HepG2 (cell line): ENCODE data around the gene VPS25. TPM values are rescaled to one million over a fixed set of nuclear protein-coding genes. Genes with fewer than 3 reads are reported as not detected.
A peak's percentile ranks its signal among the peaks of the same experiment; 100 is the strongest.

Source experiments
- CBX1 ChIP-seq: IDR thresholded peaks from one replicate; pipeline ENCODE4 v1.6.1; 2016; ENCODE audit warnings: antibody characterized with exemption, low read depth
- CREB1 ChIP-seq, 2 experiments: fragments of 450-650 bp in 1 of 2; IDR thresholded peaks; 2 replicates each; pipeline ENCODE4 v1.6.1; 2016 to 2017; ENCODE audit warnings: control low read depth in 1 of 2, mild to moderate bottlenecking in 1 of 2, missing compliant biosample characterization in 1 of 2, missing genetic modification characterization in 1 of 2
- GABPA ChIP-seq, 2 experiments: IDR thresholded peaks; 2 replicates each; pipeline ENCODE4 v1.6.1; 2011 to 2016; ENCODE audit warnings: low read depth in 2 of 2, low read length in 1 of 2, missing biosample characterization in 1 of 2, missing genetic modification characterization in 1 of 2
- HNRNPH1 ChIP-seq: fragments of 200-400 bp; formaldehyde crosslinking; optimal IDR thresholded peaks from 2 replicates; pipeline ENCODE3; 2017; ENCODE audit warnings: mild to moderate bottlenecking, low read depth, low read length
- KMT2B ChIP-seq: IDR thresholded peaks from 2 replicates; pipeline ENCODE4 v1.6.1; 2016; ENCODE audit warnings: missing genetic modification reagents, missing compliant biosample characterization
- TRIM24 ChIP-seq: sonication (generic); formaldehyde crosslinking; IDR thresholded peaks from 2 replicates; pipeline ENCODE4 v1.8.0; 2022; ENCODE audit warnings: mild to moderate bottlenecking, missing genetic modification reagents
- ZBTB21 ChIP-seq: sonication (generic); formaldehyde crosslinking; IDR thresholded peaks from 2 replicates; pipeline ENCODE4 v1.4.0; 2020; ENCODE audit warnings: missing genetic modification reagents
- ZBTB7B ChIP-seq: sonication (generic); formaldehyde crosslinking; IDR thresholded peaks from 2 replicates; pipeline ENCODE4 v1.4.0; 2020; ENCODE audit warnings: missing genetic modification reagents
- ZFP41 ChIP-seq: sonication (generic); formaldehyde crosslinking; IDR thresholded peaks from 2 replicates; pipeline ENCODE4 v1.4.0; 2020; ENCODE audit warnings: mild to moderate bottlenecking, missing genetic modification reagents, borderline replicate concordance
- ZNF547 ChIP-seq: sonication (generic); formaldehyde crosslinking; IDR thresholded peaks from 2 replicates; pipeline ENCODE4 v1.5.1; 2020; ENCODE audit warnings: mild to moderate bottlenecking, missing genetic modification reagents
- ZNF652 ChIP-seq: IDR thresholded peaks from 2 replicates; pipeline ENCODE4 v1.6.1; 2016; ENCODE audit warnings: low read depth, borderline replicate concordance
- ZNF672 ChIP-seq: sonication (generic); formaldehyde crosslinking; IDR thresholded peaks from 2 replicates; pipeline ENCODE4 v1.8.1; 2022; ENCODE audit warnings: missing genetic modification reagents
- ZNF7 ChIP-seq: IDR thresholded peaks from 2 replicates; pipeline ENCODE4 v1.6.1; 2016; ENCODE audit warnings: missing biosample characterization, missing genetic modification reagents
- ZNF816 ChIP-seq: sonication (generic); formaldehyde crosslinking; IDR thresholded peaks from 2 replicates; pipeline ENCODE4 v1.8.0; 2022; ENCODE audit warnings: missing genetic modification reagents, mild to moderate bottlenecking, borderline replicate concordance
- polyA plus RNA-seq, 8 experiments: library from polyadenylated mRNA; depleted of rRNA in 3 of 8; stranded (reverse) in 7 of 8; unstranded in 1 of 8; fragments of >200 nt; fragmentation: Illumina TruSeq in 4 of 8; extraction: Trizol in 4 of 8; gene quantifications; 2 replicates each; pipeline versions ENCODE4 v1.2.1 to v1.2.3, GENCODE V29; 2011 to 2016; ENCODE audit warnings: low read depth in 4 of 8, missing spikeins in 1 of 8, mixed read lengths in 1 of 8; ENCODE audit not compliant: insufficient read depth in 1 of 8
- total RNA-seq, 5 experiments: library from RNA; depleted of rRNA; stranded (reverse); fragments of >200 nt; fragmentation: Illumina TruSeq; extraction: Trizol; gene quantifications; 2 replicates each; pipeline ENCODE4 v1.2.3, GENCODE V29; 2016; ENCODE audit warnings: low read depth in 1 of 5
- TF ChIP-seq, protein P1 (sequence below): sonication (generic); formaldehyde crosslinking; IDR thresholded peaks from 2 replicates; pipeline ENCODE4 v1.5.0; 2020; ENCODE audit warnings: mild to moderate bottlenecking, missing genetic modification reagents, borderline replicate concordance
- TF ChIP-seq, protein P2 (sequence below): sonication (generic); formaldehyde crosslinking; IDR thresholded peaks from 2 replicates; pipeline ENCODE4 v1.4.0; 2020; ENCODE audit warnings: mild to moderate bottlenecking, missing genetic modification reagents
- TF ChIP-seq, protein P3 (sequence below): sonication (generic); formaldehyde crosslinking; IDR thresholded peaks from 2 replicates; pipeline ENCODE4 v1.4.0; 2020; ENCODE audit warnings: missing genetic modification reagents
- TF ChIP-seq, protein P4 (sequence below): sonication (generic); formaldehyde crosslinking; IDR thresholded peaks from 2 replicates; pipeline ENCODE4 v1.8.0; 2022; ENCODE audit warnings: missing genetic modification reagents, low read depth, mild to moderate bottlenecking, borderline replicate concordance

Gene VPS25
- total and polyA plus RNA-seq, 2 of the 13 experiments (the other 11 are each of a cell fraction or from before 2014, with no cell fraction given) = 161 to 249 TPM

- TF ChIP-seq ZNF816 = no peak
- no peak for TF ChIP-seq ZFP41 (CRISPR knock-in tag)
- peak; percentile 8 for TF ChIP-seq CBX1
- TF ChIP-seq, protein P1, sequence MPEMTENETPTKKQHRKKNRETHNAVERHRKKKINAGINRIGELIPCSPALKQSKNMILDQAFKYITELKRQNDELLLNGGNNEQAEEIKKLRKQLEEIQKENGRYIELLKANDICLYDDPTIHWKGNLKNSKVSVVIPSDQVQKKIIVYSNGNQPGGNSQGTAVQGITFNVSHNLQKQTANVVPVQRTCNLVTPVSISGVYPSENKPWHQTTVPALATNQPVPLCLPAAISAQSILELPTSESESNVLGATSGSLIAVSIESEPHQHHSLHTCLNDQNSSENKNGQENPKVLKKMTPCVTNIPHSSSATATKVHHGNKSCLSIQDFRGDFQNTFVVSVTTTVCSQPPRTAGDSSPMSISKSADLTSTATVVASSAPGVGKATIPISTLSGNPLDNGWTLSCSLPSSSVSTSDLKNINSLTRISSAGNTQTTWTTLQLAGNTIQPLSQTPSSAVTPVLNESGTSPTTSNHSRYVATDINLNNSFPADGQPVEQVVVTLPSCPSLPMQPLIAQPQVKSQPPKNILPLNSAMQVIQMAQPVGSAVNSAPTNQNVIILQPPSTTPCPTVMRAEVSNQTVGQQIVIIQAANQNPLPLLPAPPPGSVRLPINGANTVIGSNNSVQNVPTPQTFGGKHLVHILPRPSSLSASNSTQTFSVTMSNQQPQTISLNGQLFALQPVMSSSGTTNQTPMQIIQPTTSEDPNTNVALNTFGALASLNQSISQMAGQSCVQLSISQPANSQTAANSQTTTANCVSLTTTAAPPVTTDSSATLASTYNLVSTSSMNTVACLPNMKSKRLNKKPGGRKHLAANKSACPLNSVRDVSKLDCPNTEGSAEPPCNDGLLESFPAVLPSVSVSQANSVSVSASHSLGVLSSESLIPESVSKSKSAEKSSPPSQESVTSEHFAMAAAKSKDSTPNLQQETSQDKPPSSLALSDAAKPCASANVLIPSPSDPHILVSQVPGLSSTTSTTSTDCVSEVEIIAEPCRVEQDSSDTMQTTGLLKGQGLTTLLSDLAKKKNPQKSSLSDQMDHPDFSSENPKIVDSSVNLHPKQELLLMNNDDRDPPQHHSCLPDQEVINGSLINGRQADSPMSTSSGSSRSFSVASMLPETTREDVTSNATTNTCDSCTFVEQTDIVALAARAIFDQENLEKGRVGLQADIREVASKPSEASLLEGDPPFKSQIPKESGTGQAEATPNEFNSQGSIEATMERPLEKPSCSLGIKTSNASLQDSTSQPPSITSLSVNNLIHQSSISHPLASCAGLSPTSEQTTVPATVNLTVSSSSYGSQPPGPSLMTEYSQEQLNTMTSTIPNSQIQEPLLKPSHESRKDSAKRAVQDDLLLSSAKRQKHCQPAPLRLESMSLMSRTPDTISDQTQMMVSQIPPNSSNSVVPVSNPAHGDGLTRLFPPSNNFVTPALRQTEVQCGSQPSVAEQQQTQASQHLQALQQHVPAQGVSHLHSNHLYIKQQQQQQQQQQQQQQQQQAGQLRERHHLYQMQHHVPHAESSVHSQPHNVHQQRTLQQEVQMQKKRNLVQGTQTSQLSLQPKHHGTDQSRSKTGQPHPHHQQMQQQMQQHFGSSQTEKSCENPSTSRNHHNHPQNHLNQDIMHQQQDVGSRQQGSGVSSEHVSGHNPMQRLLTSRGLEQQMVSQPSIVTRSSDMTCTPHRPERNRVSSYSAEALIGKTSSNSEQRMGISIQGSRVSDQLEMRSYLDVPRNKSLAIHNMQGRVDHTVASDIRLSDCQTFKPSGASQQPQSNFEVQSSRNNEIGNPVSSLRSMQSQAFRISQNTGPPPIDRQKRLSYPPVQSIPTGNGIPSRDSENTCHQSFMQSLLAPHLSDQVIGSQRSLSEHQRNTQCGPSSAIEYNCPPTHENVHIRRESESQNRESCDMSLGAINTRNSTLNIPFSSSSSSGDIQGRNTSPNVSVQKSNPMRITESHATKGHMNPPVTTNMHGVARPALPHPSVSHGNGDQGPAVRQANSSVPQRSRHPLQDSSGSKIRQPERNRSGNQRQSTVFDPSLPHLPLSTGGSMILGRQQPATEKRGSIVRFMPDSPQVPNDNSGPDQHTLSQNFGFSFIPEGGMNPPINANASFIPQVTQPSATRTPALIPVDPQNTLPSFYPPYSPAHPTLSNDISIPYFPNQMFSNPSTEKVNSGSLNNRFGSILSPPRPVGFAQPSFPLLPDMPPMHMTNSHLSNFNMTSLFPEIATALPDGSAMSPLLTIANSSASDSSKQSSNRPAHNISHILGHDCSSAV (CRISPR knock-in tag) = no peak
- no peak for TF ChIP-seq ZNF652 (CRISPR knock-in tag)
- no peak; the same call in 1 of the 2 replicates for TF ChIP-seq ZNF547 (CRISPR knock-in tag)
- peak; percentile 41; the same call in 1 of the 2 replicates for TF ChIP-seq ZBTB7B (CRISPR knock-in tag)
- TF ChIP-seq, protein P2, sequence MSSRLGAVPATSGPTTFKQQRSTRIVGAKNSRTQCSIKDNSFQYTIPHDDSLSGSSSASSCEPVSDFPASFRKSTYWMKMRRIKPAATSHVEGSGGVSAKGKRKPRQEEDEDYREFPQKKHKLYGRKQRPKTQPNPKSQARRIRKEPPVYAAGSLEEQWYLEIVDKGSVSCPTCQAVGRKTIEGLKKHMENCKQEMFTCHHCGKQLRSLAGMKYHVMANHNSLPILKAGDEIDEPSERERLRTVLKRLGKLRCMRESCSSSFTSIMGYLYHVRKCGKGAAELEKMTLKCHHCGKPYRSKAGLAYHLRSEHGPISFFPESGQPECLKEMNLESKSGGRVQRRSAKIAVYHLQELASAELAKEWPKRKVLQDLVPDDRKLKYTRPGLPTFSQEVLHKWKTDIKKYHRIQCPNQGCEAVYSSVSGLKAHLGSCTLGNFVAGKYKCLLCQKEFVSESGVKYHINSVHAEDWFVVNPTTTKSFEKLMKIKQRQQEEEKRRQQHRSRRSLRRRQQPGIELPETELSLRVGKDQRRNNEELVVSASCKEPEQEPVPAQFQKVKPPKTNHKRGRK = no peak; the same call in 1 of the 2 replicates
- TF ChIP-seq, protein P3, sequence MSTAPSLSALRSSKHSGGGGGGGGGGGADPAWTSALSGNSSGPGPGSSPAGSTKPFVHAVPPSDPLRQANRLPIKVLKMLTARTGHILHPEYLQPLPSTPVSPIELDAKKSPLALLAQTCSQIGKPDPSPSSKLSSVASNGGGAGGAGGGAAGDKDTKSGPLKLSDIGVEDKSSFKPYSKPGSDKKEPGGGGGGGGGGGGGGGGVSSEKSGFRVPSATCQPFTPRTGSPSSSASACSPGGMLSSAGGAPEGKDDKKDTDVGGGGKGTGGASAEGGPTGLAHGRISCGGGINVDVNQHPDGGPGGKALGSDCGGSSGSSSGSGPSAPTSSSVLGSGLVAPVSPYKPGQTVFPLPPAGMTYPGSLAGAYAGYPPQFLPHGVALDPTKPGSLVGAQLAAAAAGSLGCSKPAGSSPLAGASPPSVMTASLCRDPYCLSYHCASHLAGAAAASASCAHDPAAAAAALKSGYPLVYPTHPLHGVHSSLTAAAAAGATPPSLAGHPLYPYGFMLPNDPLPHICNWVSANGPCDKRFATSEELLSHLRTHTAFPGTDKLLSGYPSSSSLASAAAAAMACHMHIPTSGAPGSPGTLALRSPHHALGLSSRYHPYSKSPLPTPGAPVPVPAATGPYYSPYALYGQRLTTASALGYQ (CRISPR knock-in tag) = no peak
- TF ChIP-seq ZBTB21 (CRISPR knock-in tag) = no peak; the same call in 1 of the 2 replicates
- no peak for TF ChIP-seq ZNF672 (CRISPR knock-in tag)
- TF ChIP-seq ZNF7 (CRISPR knock-in tag) = no peak
- no peak for TF ChIP-seq TRIM24 (CRISPR knock-in tag)
- no peak for TF ChIP-seq GABPA (IDR thresholded peaks at IDR 0.05; ENCODE audit: low read depth, low read length)
- peak; percentile 39 for TF ChIP-seq GABPA (CRISPR knock-in tag; IDR thresholded peaks at IDR 0.05; ENCODE audit: low read depth)
- TF ChIP-seq CREB1 (IDR thresholded peaks at IDR 0.05) = no peak
- no peak for TF ChIP-seq CREB1 (CRISPR knock-in tag; IDR thresholded peaks at IDR 0.05)
- no peak for TF ChIP-seq HNRNPH1
- TF ChIP-seq KMT2B = no peak
- TF ChIP-seq, protein P4, sequence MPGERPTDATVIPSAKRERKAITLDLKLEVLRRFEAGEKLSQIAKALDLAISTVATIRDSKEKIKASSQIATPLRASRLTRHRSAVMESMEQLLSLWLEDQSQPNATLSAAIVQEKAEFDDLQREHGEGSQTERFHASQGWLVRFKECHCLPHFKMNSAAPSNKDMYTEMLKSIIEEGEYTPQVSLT (CRISPR knock-in tag) = no peak; the same call in 1 of the 2 replicates
These were observed 28.9 kb upstream of the VPS25 start (continued) for GRCh38 chr17:42744283-42744805.
